Measurements from ENCODE around the gene LRRC27.
"Not testable (repeated sequence)": the region's sequence is repeated elsewhere in the genome, so short reads cannot be mapped to it uniquely, and the experiment has no call there.

Gene LRRC27

GRCh38 chr10:132346806-132347205 lies 14.8 kb downstream of the LRRC27 start:
- Histone ChIP-seq H3K4me1 (ENCODE audit: insufficient read depth, low read length) (no peaks in the 10 kb centered on the region), H3K36me3 (ENCODE audit: insufficient read depth, low read length) (no peaks in the 10 kb centered on the region), H3K27me3 (ENCODE audit: insufficient read depth, low read length) (no peaks in the 10 kb centered on the region), H3K9me3 (ENCODE audit: insufficient read depth, low read depth, low read length) (no peaks in the 10 kb centered on the region), H3K27ac (ENCODE audit: low read depth, low read length) (no peak overlapping the region), H3K9ac (ENCODE audit: low read depth, low read length) (no peak overlapping the region), H3K4me3 (ENCODE audit: low read length) (no peak overlapping the region)
- 95% methylated on average over 9 of the region's 9 CpGs for WGBS

GRCh38 chr10:132347211-132347930 lies 15.4 kb downstream of the LRRC27 start:
- no peak overlapping the region for H3K9ac ChIP-seq (ENCODE audit: low read depth, low read length)
- no peaks in the 10 kb centered on the region for H3K4me1 ChIP-seq (ENCODE audit: insufficient read depth, low read length)
- H3K27me3 ChIP-seq (ENCODE audit: insufficient read depth, low read length) = no peaks in the 10 kb centered on the region
- H3K4me3 ChIP-seq (ENCODE audit: low read length) = no peak overlapping the region
- WGBS = 93% methylated on average over 23 of the region's 23 CpGs
- no peaks in the 10 kb centered on the region for H3K36me3 ChIP-seq (ENCODE audit: insufficient read depth, low read length)
- no peaks in the 10 kb centered on the region for H3K9me3 ChIP-seq (ENCODE audit: insufficient read depth, low read depth, low read length)
- no peak overlapping the region for H3K27ac ChIP-seq (ENCODE audit: low read depth, low read length)

- 90% methylated on average over 13 of the region's 13 CpGs for WGBS
- no peak overlapping the region for H3K4me3 ChIP-seq (ENCODE audit: low read length)
Measured at GRCh38 chr10:132347931-132348267, 15.9 kb downstream of the LRRC27 start.

GRCh38 chr10:132349766-132350165 lies 17.8 kb downstream of the LRRC27 start:
- 92% methylated on average over 6 of the region's 6 CpGs for WGBS
- Histone ChIP-seq H3K27ac (ENCODE audit: low read depth, low read length) (no peak overlapping the region), H3K9ac (ENCODE audit: low read depth, low read length) (no peak overlapping the region), H3K4me3 (ENCODE audit: low read length) (no peak overlapping the region), H3K9me3 (ENCODE audit: insufficient read depth, low read depth, low read length) (no peaks in the 10 kb centered on the region), H3K27me3 (ENCODE audit: insufficient read depth, low read length) (no peaks in the 10 kb centered on the region), H3K36me3 (ENCODE audit: insufficient read depth, low read length) (no peaks in the 10 kb centered on the region), H3K4me1 (ENCODE audit: insufficient read depth, low read length) (no peaks in the 10 kb centered on the region)

More at GRCh38 chr10:132347931-132348267, 15.9 kb downstream of the LRRC27 start:
- Histone ChIP-seq H3K27me3 (ENCODE audit: insufficient read depth, low read length) (no peaks in the 10 kb centered on the region), H3K9ac (ENCODE audit: low read depth, low read length) (no peak overlapping the region), H3K36me3 (ENCODE audit: insufficient read depth, low read length) (no peaks in the 10 kb centered on the region), H3K27ac (ENCODE audit: low read depth, low read length) (no peak overlapping the region), H3K9me3 (ENCODE audit: insufficient read depth, low read depth, low read length) (no peaks in the 10 kb centered on the region), H3K4me1 (ENCODE audit: insufficient read depth, low read length) (no peaks in the 10 kb centered on the region)

GRCh38 chr10:132350391-132350790 lies 18.4 kb downstream of the LRRC27 start:
- H3K9ac ChIP-seq (ENCODE audit: low read depth, low read length) = no peak overlapping the region
- no peaks in the 10 kb centered on the region for H3K36me3 ChIP-seq (ENCODE audit: insufficient read depth, low read length)
- no peaks in the 10 kb centered on the region for H3K4me1 ChIP-seq (ENCODE audit: insufficient read depth, low read length)
- H3K27ac ChIP-seq (ENCODE audit: low read depth, low read length) = no peak overlapping the region
- no peaks in the 10 kb centered on the region for H3K27me3 ChIP-seq (ENCODE audit: insufficient read depth, low read length)
- H3K4me3 ChIP-seq (ENCODE audit: low read length) = no peak overlapping the region
- WGBS = 94% methylated on average over 11 of the region's 11 CpGs
- no peaks in the 10 kb centered on the region for H3K9me3 ChIP-seq (ENCODE audit: insufficient read depth, low read depth, low read length)

- H3K9me3 ChIP-seq (ENCODE audit: insufficient read depth, low read depth, low read length) = no peaks in the 10 kb centered on the region
- no peaks in the 10 kb centered on the region for H3K27me3 ChIP-seq (ENCODE audit: insufficient read depth, low read length)
- no peak overlapping the region for H3K9ac ChIP-seq (ENCODE audit: low read depth, low read length)
- H3K4me1 ChIP-seq (ENCODE audit: insufficient read depth, low read length) = no peaks in the 10 kb centered on the region
- 94% methylated on average over 17 of the region's 17 CpGs for WGBS
- H3K36me3 ChIP-seq (ENCODE audit: insufficient read depth, low read length) = no peaks in the 10 kb centered on the region
- H3K4me3 ChIP-seq (ENCODE audit: low read length) = no peak overlapping the region
- no peak overlapping the region for H3K27ac ChIP-seq (ENCODE audit: low read depth, low read length)
Measured at GRCh38 chr10:132350946-132351345, 19.0 kb downstream of the LRRC27 start.

- no peak overlapping the region for H3K9ac ChIP-seq (ENCODE audit: low read depth, low read length)
- no peaks in the 10 kb centered on the region for H3K4me1 ChIP-seq (ENCODE audit: insufficient read depth, low read length)
- no peak overlapping the region for H3K27ac ChIP-seq (ENCODE audit: low read depth, low read length)
- H3K36me3 ChIP-seq (ENCODE audit: insufficient read depth, low read length) = no peaks in the 10 kb centered on the region
- no peak overlapping the region for H3K4me3 ChIP-seq (ENCODE audit: low read length)
- WGBS = 88% methylated on average over 25 of the region's 25 CpGs
- H3K9me3 ChIP-seq (ENCODE audit: insufficient read depth, low read depth, low read length) = no peaks in the 10 kb centered on the region
- no peaks in the 10 kb centered on the region for H3K27me3 ChIP-seq (ENCODE audit: insufficient read depth, low read length)
Measured at GRCh38 chr10:132351611-132352010, 19.6 kb downstream of the LRRC27 start.

GRCh38 chr10:132352462-132353308 lies 20.7 kb downstream of the LRRC27 start:
- not testable (repeated sequence) for H3K4me3 ChIP-seq (ENCODE audit: low read length); H3K9ac ChIP-seq (ENCODE audit: low read depth, low read length); H3K27me3 ChIP-seq (ENCODE audit: insufficient read depth, low read length); H3K27ac ChIP-seq (ENCODE audit: low read depth, low read length); H3K36me3 ChIP-seq (ENCODE audit: insufficient read depth, low read length); H3K9me3 ChIP-seq (ENCODE audit: insufficient read depth, low read depth, low read length); H3K4me1 ChIP-seq (ENCODE audit: insufficient read depth, low read length)
- 41% methylated on average over 33 of the region's 44 CpGs for WGBS

- Histone ChIP-seq H3K4me1 (ENCODE audit: insufficient read depth, low read length) (no peaks in the 10 kb centered on the region), H3K4me3 (ENCODE audit: low read length) (no peak overlapping the region), H3K27ac (ENCODE audit: low read depth, low read length) (no peak overlapping the region), H3K9ac (ENCODE audit: low read depth, low read length) (no peak overlapping the region), H3K27me3 (ENCODE audit: insufficient read depth, low read length) (no peaks in the 10 kb centered on the region), H3K36me3 (ENCODE audit: insufficient read depth, low read length) (no peaks in the 10 kb centered on the region), H3K9me3 (ENCODE audit: insufficient read depth, low read depth, low read length) (no peaks in the 10 kb centered on the region)
- 91% methylated on average over 20 of the region's 20 CpGs for whole genome bisulfite sequencing
Measured at GRCh38 chr10:132353456-132354355, 21.7 kb downstream of the LRRC27 start.

GRCh38 chr10:132354356-132355094 lies 22.5 kb downstream of the LRRC27 start:
- WGBS = 88% methylated on average over 32 of the region's 32 CpGs

More at GRCh38 chr10:132354356-132355094, 22.5 kb downstream of the LRRC27 start:
- H3K9ac ChIP-seq (ENCODE audit: low read depth, low read length) = no peak overlapping the region
- no peak overlapping the region for H3K27ac ChIP-seq (ENCODE audit: low read depth, low read length)
- no peaks in the 10 kb centered on the region for H3K4me1 ChIP-seq (ENCODE audit: insufficient read depth, low read length)
- H3K4me3 ChIP-seq (ENCODE audit: low read length) = no peak overlapping the region
- H3K36me3 ChIP-seq (ENCODE audit: insufficient read depth, low read length) = no peaks in the 10 kb centered on the region
- no peaks in the 10 kb centered on the region for H3K9me3 ChIP-seq (ENCODE audit: insufficient read depth, low read depth, low read length)
- no peaks in the 10 kb centered on the region for H3K27me3 ChIP-seq (ENCODE audit: insufficient read depth, low read length)
